HL-60 (cell line): ENCODE results near the gene NCAPG2.

Source experiments
- DNase-seq, 2 experiments: peaks; one replicate each; pipeline ENCODE4 v3.0.0-alpha.2; 2010 to 2020; ENCODE audit warnings: low read depth in 1 of 2, low spot score in 1 of 2
- H3K27ac ChIP-seq: fragments of 250-450 bp; sonication (Bioruptor Pico); replicated peaks from 2 replicates; pipeline ENCODE4 v1.5.1; 2020; ENCODE audit warnings: mild to moderate bottlenecking, moderate library complexity
- H3K27me3 ChIP-seq: fragments of 250-450 bp; sonication (Bioruptor Pico); 2 replicates; pipeline ENCODE4 v1.5.1; 2021; ENCODE audit warnings: mild to moderate bottlenecking, moderate library complexity; ENCODE audit not compliant: insufficient read depth, poor library complexity, severe bottlenecking
- H3K4me3 ChIP-seq: replicated peaks from 2 replicates; pipeline ENCODE4 v1.5.1; 2011; ENCODE audit warnings: mild to moderate bottlenecking, control low read depth, low read length; ENCODE audit not compliant: insufficient read depth
- GABPA ChIP-seq: IDR thresholded peaks from 2 replicates; pipeline ENCODE4 v1.6.1; 2012; ENCODE audit warnings: low read depth
- POLR2AphosphoS5 ChIP-seq: IDR thresholded peaks from 2 replicates; pipeline ENCODE4 v1.6.1; 2012; ENCODE audit warnings: low read depth
- REST ChIP-seq: IDR thresholded peaks from 2 replicates; pipeline ENCODE4 v1.6.1; 2012; ENCODE audit warnings: low read depth; ENCODE audit not compliant: insufficient replicate concordance
- SPI1 ChIP-seq: IDR thresholded peaks from 2 replicates; pipeline ENCODE4 v1.6.1; 2012; ENCODE audit warnings: low read depth, mild to moderate bottlenecking, borderline replicate concordance
- TF ChIP-seq, protein P1 (sequence below): IDR thresholded peaks from one replicate; pipeline ENCODE4 v1.5.1; 2011; ENCODE audit warnings: low read length, control low read depth, inconsistent platforms; ENCODE audit not compliant: insufficient read depth

NCAPG2 gene

GRCh38 chr7:158587162-158588084 is 117.2 kb downstream of the NCAPG2 start, which contains the start of gene PTPRN2:
Gene PTPRN2, minus strand, starts transcription at chr7:158587823.
- DNase-seq: no peak
- Histone ChIP-seq H3K27me3 (peaks cover 25% of the 10 kb centered on the region), H3K4me3 (peak within 1 kb of the TSS; percentile 9; the same call in 1 of the 2 replicates), H3K27ac (no peak within 1 kb of the TSS)
- TF ChIP-seq POLR2AphosphoS5 (no peak), GABPA (no peak), REST (peak; percentile 88), SPI1 (no peak)
- TF ChIP-seq, protein P1, sequence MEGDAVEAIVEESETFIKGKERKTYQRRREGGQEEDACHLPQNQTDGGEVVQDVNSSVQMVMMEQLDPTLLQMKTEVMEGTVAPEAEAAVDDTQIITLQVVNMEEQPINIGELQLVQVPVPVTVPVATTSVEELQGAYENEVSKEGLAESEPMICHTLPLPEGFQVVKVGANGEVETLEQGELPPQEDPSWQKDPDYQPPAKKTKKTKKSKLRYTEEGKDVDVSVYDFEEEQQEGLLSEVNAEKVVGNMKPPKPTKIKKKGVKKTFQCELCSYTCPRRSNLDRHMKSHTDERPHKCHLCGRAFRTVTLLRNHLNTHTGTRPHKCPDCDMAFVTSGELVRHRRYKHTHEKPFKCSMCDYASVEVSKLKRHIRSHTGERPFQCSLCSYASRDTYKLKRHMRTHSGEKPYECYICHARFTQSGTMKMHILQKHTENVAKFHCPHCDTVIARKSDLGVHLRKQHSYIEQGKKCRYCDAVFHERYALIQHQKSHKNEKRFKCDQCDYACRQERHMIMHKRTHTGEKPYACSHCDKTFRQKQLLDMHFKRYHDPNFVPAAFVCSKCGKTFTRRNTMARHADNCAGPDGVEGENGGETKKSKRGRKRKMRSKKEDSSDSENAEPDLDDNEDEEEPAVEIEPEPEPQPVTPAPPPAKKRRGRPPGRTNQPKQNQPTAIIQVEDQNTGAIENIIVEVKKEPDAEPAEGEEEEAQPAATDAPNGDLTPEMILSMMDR: no peak

- H3K4me3 ChIP-seq: no peak overlapping the region
- no peak overlapping the region for H3K27ac ChIP-seq
- TF ChIP-seq POLR2AphosphoS5 (no peak), REST (peak; percentile 22)
- H3K27me3 ChIP-seq: peaks cover 25% of the 10 kb centered on the region
- DNase-seq: no peak
These were observed 118.0 kb downstream of the NCAPG2 start for GRCh38 chr7:158586499-158587161.

- no peak for DNase-seq
- no peak for TF ChIP-seq POLR2AphosphoS5
- no peak for TF ChIP-seq SPI1
- H3K4me3 ChIP-seq: no peak overlapping the region
- peaks cover 25% of the 10 kb centered on the region for H3K27me3 ChIP-seq
- H3K27ac ChIP-seq: no peak overlapping the region
These were observed 118.7 kb downstream of the NCAPG2 start for GRCh38 chr7:158585721-158586498.

DNA sequence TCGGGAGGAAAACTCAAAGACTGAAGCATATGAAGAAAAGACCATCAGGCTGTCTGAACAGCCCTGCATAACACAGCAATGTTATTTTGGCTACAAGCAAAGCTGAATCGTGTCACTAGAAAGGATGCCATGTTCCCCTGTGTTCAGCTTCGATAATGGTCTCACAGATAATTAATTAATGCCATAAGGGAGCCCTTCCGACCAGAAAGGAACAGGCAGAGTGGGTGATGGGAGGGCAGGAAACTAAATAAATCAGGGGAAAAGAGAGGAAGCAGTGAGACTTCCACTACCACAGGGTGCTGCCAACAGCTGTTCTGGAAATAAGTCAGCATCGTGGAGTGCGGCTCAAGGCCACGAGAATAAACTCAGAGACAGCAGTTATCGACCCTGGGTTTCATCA is 120.2 kb downstream of the NCAPG2 start:
- Histone ChIP-seq H3K27me3 (peaks cover 24% of the 10 kb centered on the region), H3K27ac (no peak overlapping the region), H3K4me3 (no peak overlapping the region)
- no peak for TF ChIP-seq GABPA
- no peak for TF ChIP-seq POLR2AphosphoS5
- TF ChIP-seq REST: no peak
- TF ChIP-seq SPI1: no peak
- TF ChIP-seq, protein P1: no peak
- DNase-seq: no peak
